ENCODE results near the gene ITGB5.

- TF ChIP-seq CTCF (conservative IDR thresholded peaks at IDR 0.05; ENCODE audit: low read length) (no peak), EZH2phosphoT487 (IDR thresholded peaks at IDR 0.05; ENCODE audit: borderline replicate concordance, low read depth, low read length) (no peak)
Observed at GRCh38 chr3:124918524-124918923, 31.4 kb upstream of the ITGB5 start.
